GM19438 (cell line): ENCODE data around the gene ELAPOR1.

ENCODE experiments used
- ATAC-seq: cut with Tn5 transposase; IDR thresholded peaks from one replicate; pipeline ENCODE4 v1.9.1; 2021; ENCODE audit warnings: low read depth; ENCODE audit not compliant: unreplicated experiment

ELAPOR1 gene, protein sequence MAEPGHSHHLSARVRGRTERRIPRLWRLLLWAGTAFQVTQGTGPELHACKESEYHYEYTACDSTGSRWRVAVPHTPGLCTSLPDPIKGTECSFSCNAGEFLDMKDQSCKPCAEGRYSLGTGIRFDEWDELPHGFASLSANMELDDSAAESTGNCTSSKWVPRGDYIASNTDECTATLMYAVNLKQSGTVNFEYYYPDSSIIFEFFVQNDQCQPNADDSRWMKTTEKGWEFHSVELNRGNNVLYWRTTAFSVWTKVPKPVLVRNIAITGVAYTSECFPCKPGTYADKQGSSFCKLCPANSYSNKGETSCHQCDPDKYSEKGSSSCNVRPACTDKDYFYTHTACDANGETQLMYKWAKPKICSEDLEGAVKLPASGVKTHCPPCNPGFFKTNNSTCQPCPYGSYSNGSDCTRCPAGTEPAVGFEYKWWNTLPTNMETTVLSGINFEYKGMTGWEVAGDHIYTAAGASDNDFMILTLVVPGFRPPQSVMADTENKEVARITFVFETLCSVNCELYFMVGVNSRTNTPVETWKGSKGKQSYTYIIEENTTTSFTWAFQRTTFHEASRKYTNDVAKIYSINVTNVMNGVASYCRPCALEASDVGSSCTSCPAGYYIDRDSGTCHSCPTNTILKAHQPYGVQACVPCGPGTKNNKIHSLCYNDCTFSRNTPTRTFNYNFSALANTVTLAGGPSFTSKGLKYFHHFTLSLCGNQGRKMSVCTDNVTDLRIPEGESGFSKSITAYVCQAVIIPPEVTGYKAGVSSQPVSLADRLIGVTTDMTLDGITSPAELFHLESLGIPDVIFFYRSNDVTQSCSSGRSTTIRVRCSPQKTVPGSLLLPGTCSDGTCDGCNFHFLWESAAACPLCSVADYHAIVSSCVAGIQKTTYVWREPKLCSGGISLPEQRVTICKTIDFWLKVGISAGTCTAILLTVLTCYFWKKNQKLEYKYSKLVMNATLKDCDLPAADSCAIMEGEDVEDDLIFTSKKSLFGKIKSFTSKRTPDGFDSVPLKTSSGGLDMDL

DNA sequence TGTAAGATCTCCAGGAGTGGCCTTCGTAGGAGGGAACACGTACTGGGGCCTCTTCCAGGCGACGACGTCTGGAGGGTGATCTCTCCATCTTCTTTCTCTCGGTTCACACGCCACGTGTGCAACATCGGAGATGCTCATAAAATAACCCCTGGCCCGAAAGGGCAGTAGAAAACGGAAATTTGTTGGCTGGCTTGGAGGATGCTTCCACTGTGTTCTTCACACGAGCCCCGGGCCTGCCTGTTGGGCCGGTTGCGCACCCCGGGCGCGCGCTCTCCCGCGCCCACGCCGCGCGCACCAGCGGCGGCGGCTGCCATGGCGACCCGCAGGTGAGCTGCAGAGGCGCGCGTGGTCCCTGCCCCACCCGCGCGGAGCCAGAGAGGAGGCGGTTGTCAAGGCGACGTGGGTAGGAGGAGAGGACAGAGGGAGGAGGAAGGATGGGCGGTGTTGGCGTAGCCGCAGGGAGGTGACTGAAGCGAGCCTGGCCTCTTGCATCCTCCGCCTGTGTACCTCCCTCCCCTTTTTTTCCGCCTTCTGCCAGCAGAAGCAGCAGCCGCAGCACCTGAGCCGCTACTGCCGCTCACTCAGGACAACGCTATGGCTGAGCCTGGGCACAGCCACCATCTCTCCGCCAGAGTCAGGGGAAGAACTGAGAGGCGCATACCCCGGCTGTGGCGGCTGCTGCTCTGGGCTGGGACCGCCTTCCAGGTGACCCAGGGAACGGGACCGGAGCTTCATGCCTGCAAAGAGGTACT is at the start of gene ELAPOR1:
Gene ELAPOR1, plus strand, starts transcription at position 526 of the 752 bp plus-strand sequence. Its CDS starts 69 bp downstream, at position 595.
- ATAC-seq = peak; percentile 61

DNA sequence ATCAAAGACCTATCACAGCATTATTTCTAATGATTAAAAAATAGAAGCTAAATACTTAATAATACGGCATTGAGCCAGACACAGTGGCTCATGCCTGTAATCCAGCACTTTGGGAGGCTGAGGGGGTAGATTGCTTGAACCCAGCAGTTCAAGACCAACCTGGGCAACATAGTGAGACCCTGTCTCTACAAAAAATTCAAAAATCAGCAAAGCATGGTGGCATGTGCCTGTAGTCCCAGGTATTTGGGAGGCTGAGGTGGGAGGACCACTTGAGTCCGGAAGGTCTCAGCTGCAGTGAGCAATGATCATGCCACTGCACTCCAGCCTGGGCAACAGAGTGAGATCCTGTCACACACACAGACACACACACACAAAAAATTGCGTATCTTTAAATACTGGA is 48.8 kb upstream of the ELAPOR1 start:
- no peak for ATAC-seq

DNA sequence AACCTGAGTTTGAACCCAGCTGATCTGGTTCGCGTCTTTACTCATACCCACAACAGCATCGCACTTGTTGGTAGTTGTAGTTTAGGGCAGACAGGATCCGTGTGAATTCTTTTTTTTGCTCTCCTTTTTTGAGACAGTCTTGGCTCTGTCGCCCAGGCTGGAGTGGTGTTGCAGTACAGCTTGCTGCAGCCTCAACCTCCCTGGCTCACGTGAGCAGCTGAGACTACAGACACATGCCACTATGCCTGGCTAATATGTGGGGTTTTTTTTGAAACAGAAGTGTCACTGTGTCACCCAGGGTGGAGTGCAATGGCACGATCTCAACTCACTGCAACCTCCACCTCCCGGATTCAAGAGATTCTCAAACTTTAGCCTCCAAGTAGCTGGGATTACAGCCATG is 46.0 kb upstream of the ELAPOR1 start:
- ATAC-seq = no peak

DNA sequence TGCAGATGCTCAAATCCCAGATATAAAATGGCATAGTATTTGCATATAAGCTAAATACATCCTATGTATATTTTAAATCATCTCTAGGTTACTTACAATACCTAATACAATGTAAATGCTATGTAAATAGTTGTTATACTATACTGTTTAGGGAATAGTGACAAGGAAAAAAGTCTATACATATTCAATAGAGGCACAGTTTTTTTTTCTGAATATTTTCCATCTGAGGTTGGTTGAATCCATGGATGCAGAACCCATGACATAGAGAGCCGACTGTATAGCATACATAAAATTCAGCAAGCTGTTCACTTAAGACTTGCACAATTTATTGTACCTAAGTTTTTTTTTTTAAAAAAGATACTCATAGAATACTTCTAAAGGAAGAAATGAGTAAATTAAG is 44.6 kb upstream of the ELAPOR1 start:
- no peak for ATAC-seq

DNA sequence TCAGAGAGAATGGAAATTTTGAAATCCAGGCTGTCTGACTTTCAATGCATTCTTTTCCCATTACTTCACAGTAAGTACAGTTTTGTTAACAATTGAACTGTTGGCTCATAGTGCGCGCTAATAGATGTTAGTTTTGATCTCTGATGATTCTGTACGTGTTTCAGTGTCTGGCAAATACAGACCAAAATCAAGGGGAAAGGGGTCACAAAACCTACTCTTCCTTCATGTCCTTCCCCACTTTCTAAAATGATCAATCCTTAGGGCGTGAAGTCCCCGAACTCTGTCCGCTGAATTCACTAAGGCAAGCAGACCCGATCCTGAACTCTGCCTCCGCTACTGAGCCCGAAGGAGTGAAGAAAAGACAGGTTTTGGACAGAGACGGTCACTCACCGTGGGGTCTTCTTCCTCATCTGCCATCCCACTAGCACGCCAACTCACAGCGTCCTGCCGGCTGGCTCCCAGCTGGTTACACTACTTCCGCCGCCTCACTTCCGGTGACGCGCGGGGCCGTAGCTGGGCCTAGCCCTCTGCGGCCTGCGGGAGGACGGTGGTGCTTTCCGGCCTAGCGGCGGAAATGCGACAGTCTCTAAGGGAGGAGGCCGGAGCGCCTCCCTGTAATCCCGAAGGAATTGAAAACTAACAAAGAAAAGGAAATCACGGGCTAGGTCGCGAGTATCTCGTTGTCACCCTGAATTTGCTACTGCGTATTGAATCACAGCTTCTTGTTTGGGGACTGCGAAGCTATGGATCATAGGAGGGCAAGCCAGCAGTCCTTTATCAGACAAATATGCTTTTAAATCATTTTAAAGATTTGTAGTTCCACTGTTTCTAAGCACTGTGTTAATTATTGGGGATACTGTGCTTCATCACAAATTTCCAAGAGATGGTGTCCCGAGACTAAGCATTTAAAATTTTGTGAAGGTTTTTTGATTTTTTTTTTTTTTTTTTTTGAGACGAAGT is 38.1 kb upstream of the ELAPOR1 start, which contains the start of gene TAF13:
Gene TAF13, minus strand, starts transcription at position 473 of the 960 bp plus-strand sequence. Its CDS starts 56 bp downstream, at position 417.
- peak; percentile 99 for ATAC-seq

DNA sequence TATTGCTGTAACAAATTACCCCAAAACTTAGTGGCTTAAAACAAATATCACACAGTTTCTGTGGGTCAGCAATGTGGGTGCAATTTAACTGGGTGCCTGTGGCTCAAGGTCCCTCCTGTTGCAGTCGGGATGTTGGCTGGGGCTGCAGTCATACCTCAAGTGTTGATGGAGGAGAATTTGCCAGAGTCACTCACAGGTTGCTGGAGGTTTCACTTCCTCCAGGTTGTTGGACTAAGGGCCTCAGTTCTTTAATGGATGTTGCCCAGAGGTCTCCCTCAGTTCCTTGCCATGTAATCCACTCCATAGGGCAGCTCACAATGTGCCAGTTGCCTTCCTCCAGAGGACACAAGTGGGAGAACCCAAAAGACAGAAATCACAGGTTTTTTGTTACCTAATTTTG is 35.6 kb upstream of the ELAPOR1 start:
- no peak for ATAC-seq

DNA sequence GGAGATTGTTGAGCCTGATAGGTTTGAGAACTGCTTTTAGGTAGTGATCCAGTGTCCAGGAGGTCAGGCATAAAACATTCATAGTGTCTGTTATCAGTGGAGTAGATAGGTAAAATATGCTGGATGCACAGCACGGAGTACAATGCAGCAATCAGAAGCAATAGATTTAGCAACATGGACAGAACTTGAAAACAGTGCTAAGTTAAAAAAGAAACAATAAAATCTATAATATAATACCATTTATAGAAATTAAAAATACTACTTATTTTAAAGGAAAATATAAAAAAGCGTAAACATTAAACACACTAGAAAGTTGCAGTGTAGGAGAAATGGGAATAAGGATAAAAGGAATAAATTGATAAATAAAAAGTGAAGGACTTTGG is 34.7 kb upstream of the ELAPOR1 start:
- no peak for ATAC-seq

DNA sequence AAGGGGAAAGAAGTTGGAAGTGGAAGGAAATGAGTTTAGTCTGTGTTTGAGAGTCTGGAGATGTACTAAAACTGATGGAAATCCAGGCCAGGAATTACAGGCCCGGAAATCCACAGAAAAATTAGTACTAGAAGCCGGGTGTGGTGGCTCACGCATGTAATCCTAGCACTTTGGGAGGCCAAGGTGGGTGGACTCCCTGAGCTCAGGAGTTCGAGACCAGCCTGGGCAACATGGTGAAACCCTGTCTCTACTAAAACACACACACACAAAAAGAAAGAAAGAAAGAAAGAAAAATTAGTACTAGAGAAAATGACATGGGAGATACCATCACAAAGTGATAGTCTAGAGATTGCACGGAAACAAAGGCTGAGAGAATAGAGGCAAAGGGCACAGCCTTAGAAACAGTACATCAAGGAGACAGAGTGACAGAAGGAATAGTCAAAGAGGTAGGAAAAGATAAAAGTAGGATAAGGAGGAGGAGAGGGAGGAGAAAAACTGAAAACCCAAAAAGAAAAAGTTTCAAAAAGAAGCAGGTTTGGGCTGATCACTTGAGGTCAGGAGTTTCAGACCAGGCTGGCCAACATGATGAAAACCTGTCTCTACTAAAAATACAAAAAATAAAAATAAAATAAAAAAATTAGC is 33.4 kb upstream of the ELAPOR1 start:
- no peak for ATAC-seq

DNA sequence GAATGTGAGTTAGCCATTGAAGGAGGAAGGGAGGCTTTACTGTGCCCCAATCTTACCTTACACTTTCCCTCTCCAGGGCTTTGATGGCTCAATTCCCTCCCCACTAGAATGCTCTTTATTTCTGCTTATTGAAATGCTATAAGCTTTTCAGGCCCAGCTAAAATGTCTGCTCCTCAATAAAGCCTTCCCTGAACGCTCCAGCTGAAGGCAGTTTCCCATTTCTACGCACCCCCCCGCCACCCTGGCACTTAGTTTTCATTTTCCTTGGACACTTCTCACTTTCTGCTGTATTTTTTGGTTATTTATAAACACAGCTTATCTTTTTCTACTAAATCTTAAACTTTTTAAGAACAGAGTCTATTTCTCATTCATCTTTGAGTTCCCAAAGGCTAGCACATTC is 30.4 kb upstream of the ELAPOR1 start:
- ATAC-seq = no peak

DNA sequence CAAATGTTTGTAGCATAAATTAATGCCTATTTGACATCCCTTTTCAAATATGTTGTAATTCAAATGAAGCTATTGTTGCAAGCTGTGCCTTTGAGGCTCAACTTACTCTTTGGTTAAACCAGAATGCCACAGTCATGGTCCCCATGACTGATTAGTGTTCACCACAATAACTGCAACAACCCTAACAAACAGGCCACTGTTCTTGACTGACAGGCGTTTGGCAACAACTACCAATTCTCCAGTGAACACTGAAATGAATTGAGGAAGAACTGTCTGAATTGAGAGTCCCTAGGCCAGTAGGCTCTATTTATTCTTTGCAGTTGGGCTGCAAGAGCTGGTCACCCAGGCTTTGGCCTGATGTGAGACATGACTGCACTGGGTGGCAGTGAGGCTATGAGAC is 30.0 kb upstream of the ELAPOR1 start:
- ATAC-seq = no peak

DNA sequence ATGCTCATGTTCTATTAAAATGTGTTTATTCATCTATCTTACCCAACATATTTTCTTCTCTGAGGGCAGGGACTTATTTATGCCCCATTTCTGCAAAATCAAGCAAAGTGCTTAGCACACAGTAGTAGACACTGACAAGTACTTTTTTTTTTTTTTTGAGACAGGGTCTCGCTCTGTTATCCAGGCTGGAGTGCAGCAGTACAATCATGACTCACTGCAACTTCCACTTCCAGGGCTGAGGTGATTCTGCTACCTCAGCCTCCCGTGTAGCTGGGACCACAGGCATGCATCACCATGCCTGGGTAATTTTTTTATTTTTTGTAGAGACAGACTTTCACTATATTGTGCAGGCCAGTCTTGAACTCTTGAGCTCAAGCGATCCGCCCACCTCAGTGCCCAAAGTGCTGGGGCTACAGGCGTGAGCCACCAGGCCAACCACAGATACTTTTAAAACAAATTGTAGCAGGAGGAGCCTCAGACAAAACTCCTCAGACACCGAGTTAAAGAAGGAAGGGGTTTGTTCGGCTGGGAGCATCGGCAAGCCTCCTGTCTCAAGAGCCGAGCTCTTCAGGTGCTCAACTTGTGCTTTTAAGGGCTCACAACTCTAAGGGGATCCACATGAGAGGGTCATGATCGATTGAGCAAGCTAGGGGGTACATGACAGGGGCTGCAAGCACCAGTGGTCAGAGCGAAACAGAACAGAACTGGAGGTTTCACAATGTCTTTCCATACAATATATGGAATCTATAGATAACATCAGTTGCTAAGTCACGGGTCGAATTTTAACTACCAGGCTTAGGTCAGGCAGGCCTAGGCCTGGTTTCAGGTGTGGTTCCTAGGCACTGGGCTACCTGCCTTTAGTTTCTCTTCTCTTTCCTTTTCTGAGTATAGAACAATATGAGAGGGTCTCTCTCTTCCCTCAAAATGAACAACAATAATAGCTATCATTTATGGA is 29.1 kb upstream of the ELAPOR1 start:
- no peak for ATAC-seq

DNA sequence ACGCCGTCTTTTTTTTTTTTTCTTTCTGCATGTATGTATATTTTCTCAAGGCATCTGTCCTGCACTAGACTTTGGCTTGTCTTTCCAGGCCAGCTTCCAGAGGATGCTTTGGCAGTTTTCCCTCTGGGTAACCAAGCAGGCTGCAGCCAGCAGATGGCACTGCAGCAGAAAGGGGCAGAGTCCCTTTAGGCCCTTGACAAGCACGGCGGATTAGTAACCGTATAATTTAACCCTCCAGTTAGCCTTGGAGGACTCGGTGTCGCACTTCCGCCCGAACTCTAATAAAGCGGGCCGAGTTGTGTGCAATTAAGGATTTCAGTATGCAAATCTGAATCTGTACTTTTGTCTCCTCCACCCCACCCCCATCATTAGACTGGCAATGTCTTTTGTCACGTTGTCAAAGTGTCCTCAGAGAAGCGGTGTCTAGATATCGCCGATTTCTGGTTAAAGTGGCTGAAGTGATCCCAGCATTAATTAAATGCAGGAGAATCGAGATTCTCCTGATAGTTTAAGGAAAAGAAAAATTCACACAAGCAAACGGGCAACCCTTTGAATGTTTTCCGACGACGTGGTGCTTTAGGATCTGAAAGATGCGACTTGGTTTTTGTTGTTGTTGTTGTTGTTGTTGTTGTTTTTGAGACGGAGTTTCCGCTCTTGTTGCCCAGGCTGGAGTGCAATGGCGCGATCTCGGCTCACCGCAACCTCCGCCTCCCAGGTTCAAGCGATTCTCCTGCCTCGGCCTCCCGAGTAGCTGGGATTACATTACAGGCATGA is 24.5 kb upstream of the ELAPOR1 start:
- ATAC-seq = no peak

DNA sequence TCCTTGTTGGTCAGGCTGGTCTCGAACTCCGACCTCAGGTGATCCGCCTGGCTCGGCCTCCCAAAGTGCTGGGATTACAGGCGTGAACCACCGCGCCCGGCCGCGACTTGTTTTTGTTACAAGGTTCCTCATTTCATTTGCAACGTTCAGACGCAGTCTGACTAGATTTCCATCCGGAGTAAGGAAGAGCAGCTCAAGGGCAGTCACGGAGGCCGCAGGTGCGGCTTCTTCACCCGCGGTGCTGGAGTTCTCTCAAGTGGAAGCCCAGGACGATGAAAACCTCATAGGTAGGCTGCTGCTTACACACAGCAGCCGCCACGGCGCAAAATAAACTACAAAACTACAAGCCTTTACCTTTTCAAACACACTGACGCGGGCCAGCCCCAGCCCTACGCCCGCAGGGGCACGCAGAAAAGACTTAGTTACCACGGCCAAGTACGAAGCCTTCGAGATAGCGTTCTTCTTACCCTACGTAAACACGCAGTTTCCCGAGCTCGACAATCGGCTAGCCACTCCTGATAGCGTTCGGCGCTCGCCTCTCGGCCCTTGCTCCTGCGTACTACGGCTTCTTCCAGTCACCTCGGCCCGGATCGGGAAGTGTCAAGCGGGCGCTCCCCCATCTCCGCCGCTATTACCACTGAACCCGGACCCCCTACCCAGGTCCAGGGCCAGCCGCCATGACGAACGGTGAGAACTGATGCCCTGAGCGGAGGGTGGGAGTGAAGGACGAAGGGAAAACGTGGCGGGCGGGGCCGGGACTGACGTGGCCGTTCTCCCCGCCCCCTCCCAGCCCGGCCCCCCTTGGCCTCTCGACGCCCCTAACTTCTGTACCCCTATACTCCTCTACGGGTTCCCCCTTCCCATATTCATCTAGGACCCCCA is 23.5 kb upstream of the ELAPOR1 start, which contains the start of gene TMEM167B:
Gene TMEM167B, plus strand, starts transcription at position 569 of the 882 bp plus-strand sequence. Its CDS starts 109 bp downstream, at position 678.
- peak; percentile 94 for ATAC-seq

DNA sequence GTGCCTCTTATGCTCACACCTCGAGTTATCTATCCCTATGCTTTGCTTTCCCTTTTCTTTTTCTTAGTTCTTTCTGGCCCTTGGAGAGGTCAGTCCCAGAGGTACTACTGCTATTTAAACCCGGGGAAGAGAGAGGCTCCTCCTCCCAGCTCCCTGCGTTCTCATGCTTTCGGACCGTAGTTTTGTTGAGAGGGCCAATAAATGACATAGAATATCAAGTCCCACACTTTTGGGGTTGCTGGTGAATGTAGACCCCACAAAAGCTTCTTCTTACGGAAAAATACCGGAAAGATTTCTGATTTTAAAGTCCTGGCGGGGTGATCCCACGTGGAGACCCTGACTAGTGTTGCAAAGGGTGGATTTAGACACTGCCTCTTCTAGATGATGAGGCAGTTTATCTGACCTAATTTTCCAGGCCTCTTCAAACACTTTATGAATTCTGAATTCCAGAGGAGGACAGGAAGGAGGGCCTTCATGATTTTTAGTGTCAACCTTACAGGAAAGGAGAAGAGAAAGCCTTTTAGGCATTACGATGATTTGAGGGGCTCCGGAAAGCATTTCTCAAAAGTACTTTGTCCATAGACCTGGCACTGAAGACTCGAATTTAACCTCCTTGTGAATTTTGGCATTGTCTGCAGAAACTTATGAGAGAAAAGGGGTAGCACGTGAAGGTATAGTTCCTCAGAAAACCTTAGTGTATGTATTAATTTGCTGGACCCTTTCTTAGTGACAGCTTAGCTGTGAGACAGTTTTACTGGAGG is 22.7 kb upstream of the ELAPOR1 start:
- peak; percentile 56 for ATAC-seq

DNA sequence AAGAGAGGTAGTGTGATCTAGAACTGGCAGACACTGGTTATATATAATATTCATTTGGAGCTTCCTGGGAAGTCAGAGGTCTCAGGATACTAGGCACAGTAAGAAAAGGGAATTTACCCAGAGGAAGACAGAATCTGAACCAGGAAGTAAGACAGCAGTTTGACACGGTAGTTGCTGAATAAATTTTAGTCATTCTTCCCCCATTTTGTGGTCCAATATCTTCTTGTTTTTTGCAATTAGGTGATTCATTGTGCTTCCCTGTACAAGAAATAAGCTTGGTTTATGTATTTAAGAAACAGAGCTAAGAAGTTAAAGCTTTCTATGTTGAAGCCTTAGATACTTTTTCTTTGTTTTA is 22.1 kb upstream of the ELAPOR1 start:
- no peak for ATAC-seq
